Astrocyte (in vitro differentiated cells and primary cell): ENCODE data around the gene CHRNE. TPM values are rescaled to one million over a fixed set of nuclear protein-coding genes. Genes with fewer than 3 reads are reported as not detected.

ENCODE experiments used
- DNase-seq: peaks from one replicate; pipeline ENCODE4 v3.0.0-alpha.2; 2010; ENCODE audit warnings: low read depth
- FAIRE-seq: peaks from 2 replicates; lab custom pipeline; 2011; peaks lifted over from hg19 to GRCh38; lab: Jason Lieb, UNC
- H2AFZ ChIP-seq: 2 replicates; pipeline ENCODE4 v1.6.0; 2012; ENCODE audit warnings: low read depth, low read length, inconsistent platforms
- H3K27ac ChIP-seq: 2 replicates; pipeline ENCODE4 v1.5.1; 2011; ENCODE audit warnings: low read depth, low read length, inconsistent platforms
- H3K27me3 ChIP-seq: 2 replicates; pipeline ENCODE4 v1.6.0; 2011; ENCODE audit warnings: low read length, inconsistent platforms; ENCODE audit not compliant: insufficient read depth
- H3K36me3 ChIP-seq: 2 replicates; pipeline ENCODE4 v1.5.1; 2011; ENCODE audit warnings: low read length, inconsistent platforms; ENCODE audit not compliant: insufficient read depth
- H3K4me1 ChIP-seq: 2 replicates; pipeline ENCODE4 v1.5.1; 2011; ENCODE audit warnings: low read length, inconsistent platforms; ENCODE audit not compliant: insufficient read depth
- H3K4me2 ChIP-seq: 2 replicates; pipeline ENCODE4 v1.6.0; 2012; ENCODE audit warnings: low read length, inconsistent platforms
- H3K4me3 ChIP-seq: 2 replicates; pipeline ENCODE4 v1.5.1; 2011; ENCODE audit warnings: low read depth, mild to moderate bottlenecking, low read length, inconsistent platforms; ENCODE audit not compliant: insufficient read depth
- H3K79me2 ChIP-seq: 2 replicates; pipeline ENCODE4 v1.6.0; 2012; ENCODE audit warnings: mild to moderate bottlenecking, low read length, inconsistent platforms; ENCODE audit not compliant: insufficient read depth
- H3K9ac ChIP-seq: 2 replicates; pipeline ENCODE4 v1.6.0; 2012; ENCODE audit warnings: mild to moderate bottlenecking, low read length, inconsistent platforms
- H3K9me3 ChIP-seq: 2 replicates; pipeline ENCODE4 v1.5.1; 2012; ENCODE audit warnings: low read depth, mild to moderate bottlenecking, low read length, inconsistent platforms; ENCODE audit not compliant: insufficient read depth
- H4K20me1 ChIP-seq: 2 replicates; pipeline ENCODE4 v1.6.0; 2012; ENCODE audit warnings: low read length, inconsistent platforms; ENCODE audit not compliant: insufficient read depth
- H3K27ac Mint-ChIP-seq: one replicate; pipeline ENCODE4 v1.8.0; 2021; ENCODE audit warnings: mild to moderate bottlenecking, mixed read lengths; ENCODE audit not compliant: unreplicated experiment
- H3K27me3 Mint-ChIP-seq: one replicate; pipeline ENCODE4 v1.8.0; 2021; ENCODE audit warnings: low read depth, mixed read lengths; ENCODE audit not compliant: unreplicated experiment
- H3K36me3 Mint-ChIP-seq: one replicate; pipeline ENCODE4 v1.8.0; 2021; ENCODE audit warnings: low read depth, mixed read lengths; ENCODE audit not compliant: unreplicated experiment
- H3K4me1 Mint-ChIP-seq: one replicate; pipeline ENCODE4 v1.8.0; 2021; ENCODE audit warnings: low read depth, mixed read lengths; ENCODE audit not compliant: unreplicated experiment
- H3K4me3 Mint-ChIP-seq: one replicate; pipeline ENCODE4 v1.8.0; 2021; ENCODE audit warnings: mild to moderate bottlenecking, moderate library complexity, mixed read lengths; ENCODE audit not compliant: unreplicated experiment
- H3K9me3 Mint-ChIP-seq: one replicate; pipeline ENCODE4 v1.8.0; 2021; ENCODE audit warnings: mild to moderate bottlenecking, mixed read lengths; ENCODE audit not compliant: unreplicated experiment
- CTCF ChIP-seq: IDR thresholded peaks from 2 replicates; pipeline ENCODE4 v1.5.1; 2011; ENCODE audit warnings: low read depth, mild to moderate bottlenecking, inconsistent platforms, low read length, moderate library complexity; ENCODE audit not compliant: insufficient read depth
- EZH2 ChIP-seq: IDR thresholded peaks from 2 replicates; pipeline ENCODE4 v1.6.1; 2012; ENCODE audit warnings: mild to moderate bottlenecking, low read length, inconsistent platforms; ENCODE audit not compliant: insufficient read depth
- total RNA-seq: library from RNA; stranded (reverse); gene quantifications from 2 replicates; pipeline ENCODE4 v1.2.1, GENCODE V29; 2021

The CHRNE gene
- total RNA-seq, 1 donor from 2014 or later = 0.20 TPM

GRCh38 chr17:4945176-4945943 is 42.5 kb upstream of the CHRNE start:
- Histone ChIP-seq H2AFZ (no peak overlapping the region), H3K9ac (peak overlapping the region; percentile 93), H3K9me3 (no peaks in the 10 kb centered on the region), H3K4me2 (peak overlapping the region; percentile 99), H3K27me3 (no peaks in the 10 kb centered on the region), H3K4me1 (peaks cover 35% of the 10 kb centered on the region), H3K36me3 (peaks cover 37% of the 10 kb centered on the region), H3K27ac (peak overlapping the region; percentile 89), H4K20me1 (peaks cover 60% of the 10 kb centered on the region), H3K79me2 (peaks cover 79% of the 10 kb centered on the region), H3K4me3 (peak overlapping the region; percentile 82)
- peak overlapping the region; percentile 98 for H3K4me3 Mint-ChIP-seq
- TF ChIP-seq CTCF (no peak), EZH2 (no peak)
- H3K36me3 Mint-ChIP-seq = peaks cover 25% of the 10 kb centered on the region
- FAIRE-seq = peak; percentile 64
- H3K27ac Mint-ChIP-seq = peak overlapping the region; percentile 96
- H3K4me1 Mint-ChIP-seq = peaks cover 33% of the 10 kb centered on the region
- H3K27me3 Mint-ChIP-seq = no peaks in the 10 kb centered on the region
- peak; percentile 86 for DNase-seq
- no peaks in the 10 kb centered on the region for H3K9me3 Mint-ChIP-seq

GRCh38 chr17:4944554-4945175 is 41.8 kb upstream of the CHRNE start:
- no peak overlapping the region for H2AFZ ChIP-seq
- H3K36me3 ChIP-seq = peaks cover 37% of the 10 kb centered on the region
- peaks cover 79% of the 10 kb centered on the region for H3K79me2 ChIP-seq
- peak overlapping the region; percentile 89 for H3K27ac ChIP-seq
- no peak for TF ChIP-seq CTCF
- TF ChIP-seq EZH2 = no peak
- DNase-seq (no peak), FAIRE-seq (no peak)
- peak overlapping the region; percentile 98 for H3K4me3 Mint-ChIP-seq
- H4K20me1 ChIP-seq = peaks cover 60% of the 10 kb centered on the region
- peaks cover 2% of the 10 kb centered on the region for H3K9me3 Mint-ChIP-seq
- H3K36me3 Mint-ChIP-seq = peaks cover 25% of the 10 kb centered on the region
- peak overlapping the region; percentile 99 for H3K4me2 ChIP-seq
- H3K4me3 ChIP-seq = peak overlapping the region; percentile 82
- H3K27ac Mint-ChIP-seq = peak overlapping the region; percentile 96
- H3K4me1 ChIP-seq = peaks cover 31% of the 10 kb centered on the region
- H3K9me3 ChIP-seq = no peaks in the 10 kb centered on the region
- H3K9ac ChIP-seq = peak overlapping the region; percentile 93
- peaks cover 33% of the 10 kb centered on the region for H3K4me1 Mint-ChIP-seq
- no peaks in the 10 kb centered on the region for H3K27me3 ChIP-seq
- no peaks in the 10 kb centered on the region for H3K27me3 Mint-ChIP-seq
